Esophagus (tissue), 2 donors: ENCODE measurements around the gene COBL. TPM values are rescaled to one million over a fixed set of nuclear protein-coding genes. Genes with fewer than 3 reads are reported as not detected.
A peak's percentile ranks its signal among the peaks of the same experiment; 100 is the strongest.

Experiments used
- H3K27ac ChIP-seq, 2 donors: one replicate each; pipeline ENCODE4 v1.5.1; 2013; ENCODE audit warnings: low read depth in 2 of 2, mild to moderate bottlenecking in 2 of 2, inconsistent platforms in 1 of 2, low read length in 1 of 2, moderate library complexity in 1 of 2
- H3K27me3 ChIP-seq, 2 donors: one replicate each; pipeline ENCODE4 v1.6.1; 2013; ENCODE audit warnings: low read length in 2 of 2, control low read depth in 1 of 2, mild to moderate bottlenecking in 1 of 2; ENCODE audit not compliant: insufficient read depth in 2 of 2, control insufficient read depth in 1 of 2
- H3K36me3 ChIP-seq, 2 donors: one replicate each; pipeline ENCODE4 v1.6.1; 2013; ENCODE audit warnings: low read length in 1 of 2; ENCODE audit not compliant: control insufficient read depth in 2 of 2, insufficient read depth in 2 of 2
- H3K4me1 ChIP-seq, 2 donors: one replicate each; pipeline ENCODE4 v1.6.1; 2013; ENCODE audit warnings: low read length in 1 of 2; ENCODE audit not compliant: control insufficient read depth in 2 of 2, insufficient read depth in 2 of 2
- H3K4me3 ChIP-seq, 2 donors: one replicate each; pipeline ENCODE4 v1.5.1; 2013; ENCODE audit warnings: low read length in 2 of 2, mild to moderate bottlenecking in 2 of 2, low read depth in 1 of 2, moderate library complexity in 1 of 2
- H3K9me3 ChIP-seq, 2 donors: one replicate each; pipeline ENCODE4 v1.6.1; 2013; ENCODE audit warnings: mild to moderate bottlenecking in 2 of 2, low read depth in 1 of 2, low read length in 1 of 2, moderate library complexity in 1 of 2; ENCODE audit not compliant: control insufficient read depth in 2 of 2, insufficient read depth in 1 of 2
- WGBS, 2 donors: extraction: QIAGEN DNeasy Blood & Tissue Kit; methylation state at CpG; one replicate each; pipeline ENCODE4 v1.1.7; 2013; 5-methylcytosine and 5-hydroxymethylcytosine counted together
- polyA plus RNA-seq, 2 donors: library from polyadenylated mRNA; stranded (reverse); fragments of 200-250 nt; gene quantifications; one replicate each; pipeline ENCODE4 v1.2.3, GENCODE V29; 2013
- donor health status: healthy with polysubstance abuse.
- donor health status: Bipolar disorder and iron deficiency.

The COBL gene
- polyA plus RNA-seq, 2 donors = 3.6 to 6.1 TPM

DNA sequence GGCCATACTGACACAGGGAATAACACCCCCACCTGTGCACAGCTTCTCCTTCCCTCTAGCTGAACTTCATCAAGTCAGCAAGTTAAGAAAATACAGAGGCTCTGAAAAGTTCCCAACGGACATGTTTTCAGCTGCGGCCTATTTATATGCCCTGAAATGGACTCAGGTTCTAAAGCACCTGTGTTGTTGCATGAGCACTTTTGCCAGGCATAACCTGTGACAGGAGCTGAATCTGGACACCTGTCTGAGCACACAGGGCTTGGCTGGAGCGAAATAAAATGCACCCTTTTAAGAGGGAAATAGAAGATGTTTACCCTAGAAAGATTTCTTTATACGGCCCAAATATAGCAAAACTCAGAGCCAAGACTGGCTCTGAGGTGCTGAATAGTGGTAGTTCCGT lies 46.7 kb downstream of the COBL start:
- Histone ChIP-seq H3K4me1 (peaks cover 0 to 5% of the 10 kb centered on the region in 2 donors), H3K27ac (no peak overlapping the region), H3K36me3 (no peaks in the 10 kb centered on the region), H3K27me3 (no peaks in the 10 kb centered on the region), H3K9me3 (no peaks in the 10 kb centered on the region), H3K4me3 (no peak overlapping the region)
- WGBS, 2 donors = 73 to 82% methylated on average over 5 of the region's 5 CpGs

- 87 to 90% methylated on average over 9 to 10 of the region's 10 CpGs for WGBS, 2 donors
- Histone ChIP-seq H3K36me3 (no peaks in the 10 kb centered on the region), H3K9me3 (no peaks in the 10 kb centered on the region), H3K27me3 (no peaks in the 10 kb centered on the region), H3K4me3 (no peak overlapping the region), H3K4me1 (peaks cover 0 to 6% of the 10 kb centered on the region in 2 donors), H3K27ac (no peak overlapping the region)
These were observed 47.3 kb downstream of the COBL start for GRCh38 chr7:51269321-51269720.

GRCh38 chr7:51268859-51269258 lies 47.8 kb downstream of the COBL start:
- Histone ChIP-seq H3K27me3 (no peaks in the 10 kb centered on the region), H3K4me3 (no peak overlapping the region), H3K36me3 (no peaks in the 10 kb centered on the region), H3K4me1 (peaks cover 2 to 6% of the 10 kb centered on the region in 2 donors), H3K27ac (no peak overlapping the region), H3K9me3 (no peaks in the 10 kb centered on the region)
- 90 to 91% methylated on average over 6 to 7 of the region's 7 CpGs for WGBS, 2 donors

DNA sequence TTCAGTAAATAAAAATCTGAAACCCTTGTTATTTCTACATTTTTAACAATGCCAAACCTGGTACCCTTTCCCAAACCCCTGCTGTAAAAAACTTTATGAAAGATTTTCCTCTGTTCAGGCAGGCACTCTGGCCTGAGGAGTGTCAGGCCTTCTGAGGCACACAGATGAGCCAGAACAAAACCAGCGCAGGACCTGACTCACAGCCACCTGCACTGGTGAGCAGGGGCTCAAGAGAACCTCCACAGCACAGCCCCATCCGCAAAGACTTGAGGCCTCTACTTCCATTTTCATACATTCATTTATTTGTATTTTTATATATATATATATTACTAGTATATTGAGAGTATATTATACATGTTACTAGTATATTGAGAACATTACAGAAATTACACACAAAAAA lies 49.4 kb downstream of the COBL start:
- Histone ChIP-seq H3K4me1 (peaks cover 10 to 18% of the 10 kb centered on the region in 2 donors), H3K27ac (no peak overlapping the region), H3K36me3 (no peaks in the 10 kb centered on the region), H3K9me3 (no peaks in the 10 kb centered on the region), H3K4me3 (no peak overlapping the region), H3K27me3 (no peaks in the 10 kb centered on the region)
- 97 to 100% methylated on average over 2 of the region's 2 CpGs for WGBS, 2 donors

GRCh38 chr7:51265066-51265907 lies 51.3 kb downstream of the COBL start:
- peak overlapping the region; percentile 33 to 74 for H3K27ac ChIP-seq
- no peaks in the 10 kb centered on the region for H3K36me3 ChIP-seq
- no peak overlapping the region for H3K4me3 ChIP-seq
- H3K4me1 ChIP-seq = peaks cover 13 to 31% of the 10 kb centered on the region in 2 donors
- H3K27me3 ChIP-seq = no peaks in the 10 kb centered on the region
- WGBS, 2 donors = 71 to 87% methylated on average over 12 of the region's 12 CpGs
- H3K9me3 ChIP-seq = no peaks in the 10 kb centered on the region

DNA sequence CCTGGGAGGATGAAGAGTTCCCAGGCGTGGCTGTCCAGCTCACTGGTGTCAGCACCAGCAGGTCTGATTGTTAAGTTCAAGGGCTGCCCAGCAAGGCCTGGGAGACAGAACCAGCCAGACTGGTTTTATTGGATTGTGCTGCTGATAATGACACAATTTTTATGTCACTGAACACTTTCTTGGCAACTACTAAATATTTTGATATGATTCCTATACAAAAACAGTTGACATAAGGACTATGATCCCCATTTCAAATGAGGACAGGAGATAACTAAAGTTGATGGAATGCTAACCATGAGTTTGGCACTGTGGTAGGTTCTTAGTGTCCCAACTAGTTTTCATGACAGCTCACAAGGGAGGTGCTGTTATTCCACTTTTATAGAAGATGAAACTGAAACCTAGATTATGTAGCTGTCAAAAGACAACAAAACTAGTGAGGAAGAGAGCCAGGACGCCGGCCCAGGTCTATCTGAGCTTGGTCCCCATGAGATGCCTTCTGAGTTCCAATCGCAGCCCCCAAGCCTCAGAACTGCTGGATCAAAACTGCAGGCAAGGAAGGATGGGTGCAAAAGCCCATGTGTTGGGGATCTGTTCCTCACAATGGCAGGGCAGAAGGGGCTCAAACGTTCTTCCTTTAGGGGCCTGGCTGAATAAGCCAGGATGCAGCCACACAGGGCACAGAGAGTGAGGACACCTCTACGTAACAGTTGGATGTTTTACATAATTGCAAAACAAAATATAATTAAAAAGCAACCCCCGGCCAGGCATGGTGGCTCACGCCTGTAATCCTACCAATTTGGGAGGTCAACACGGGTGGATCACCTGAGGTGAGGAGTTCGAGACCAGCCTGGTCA lies 52.8 kb downstream of the COBL start:
- whole genome bisulfite sequencing, 2 donors = 72 to 73% methylated on average over 10 of the region's 10 CpGs
- Histone ChIP-seq H3K9me3 (no peaks in the 10 kb centered on the region), H3K4me1 (peaks cover 13 to 31% of the 10 kb centered on the region in 2 donors), H3K27me3 (no peaks in the 10 kb centered on the region), H3K27ac (peak overlapping the region; percentile 80 to 97), H3K36me3 (no peaks in the 10 kb centered on the region), H3K4me3 (no peak overlapping the region)

GRCh38 chr7:51262796-51263531 lies 53.6 kb downstream of the COBL start:
- Histone ChIP-seq H3K27ac (peak overlapping the region; percentile 80 to 81), H3K36me3 (no peaks in the 10 kb centered on the region), H3K27me3 (no peaks in the 10 kb centered on the region), H3K4me1 (peaks cover 13 to 31% of the 10 kb centered on the region in 2 donors), H3K4me3 (no peak overlapping the region), H3K9me3 (no peaks in the 10 kb centered on the region)
- 80 to 82% methylated on average over 12 of the region's 12 CpGs for WGBS, 2 donors

DNA sequence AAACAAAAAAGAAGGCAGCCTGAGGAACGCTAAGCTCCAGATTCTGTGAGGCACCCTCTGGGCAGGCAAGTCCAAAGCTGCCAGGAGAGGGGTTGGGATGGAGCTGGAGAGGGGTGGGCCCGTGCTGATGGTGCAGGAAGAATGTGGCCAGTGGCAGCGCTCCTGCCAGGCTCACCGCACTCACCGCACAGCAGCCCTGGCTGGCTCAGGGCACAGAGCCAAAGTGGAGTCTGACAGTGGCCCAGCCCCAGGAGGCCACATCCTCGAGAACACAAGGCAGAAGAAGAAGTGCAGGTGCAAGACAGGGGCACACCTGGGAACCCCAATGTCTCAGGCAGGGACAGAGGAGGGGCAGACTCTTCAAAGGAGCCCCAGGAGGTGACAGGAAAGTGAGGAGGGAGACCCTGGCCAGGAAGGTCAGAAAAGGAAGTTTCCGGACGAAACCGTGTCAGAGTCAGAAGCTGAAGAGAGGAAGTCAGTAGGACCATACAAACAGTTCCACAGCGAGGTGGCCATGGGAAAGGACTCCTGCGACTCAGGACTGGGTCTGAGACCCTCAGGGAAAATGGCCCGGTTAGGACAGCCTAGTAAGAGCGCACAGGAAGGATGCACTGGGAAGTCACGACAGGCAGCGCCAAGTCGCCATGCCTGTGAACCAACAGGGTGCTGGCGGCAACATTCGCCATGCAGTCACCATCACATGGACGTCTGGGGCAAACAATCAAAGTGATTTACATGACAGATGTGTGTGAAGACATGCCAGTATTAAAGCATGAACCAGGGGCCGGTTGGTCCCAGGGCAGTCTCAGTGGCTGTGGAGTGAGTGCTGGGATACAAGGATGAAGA lies 54.4 kb downstream of the COBL start:
- Histone ChIP-seq H3K4me3 (no peak overlapping the region), H3K27ac (peak overlapping the region; percentile 80 to 81), H3K9me3 (no peaks in the 10 kb centered on the region), H3K27me3 (no peaks in the 10 kb centered on the region), H3K4me1 (peaks cover 13 to 31% of the 10 kb centered on the region in 2 donors), H3K36me3 (no peaks in the 10 kb centered on the region)
- 67 to 68% methylated on average over 20 of the region's 20 CpGs for WGBS, 2 donors
